ENCODE results near the gene CAMK2G.

DNA sequence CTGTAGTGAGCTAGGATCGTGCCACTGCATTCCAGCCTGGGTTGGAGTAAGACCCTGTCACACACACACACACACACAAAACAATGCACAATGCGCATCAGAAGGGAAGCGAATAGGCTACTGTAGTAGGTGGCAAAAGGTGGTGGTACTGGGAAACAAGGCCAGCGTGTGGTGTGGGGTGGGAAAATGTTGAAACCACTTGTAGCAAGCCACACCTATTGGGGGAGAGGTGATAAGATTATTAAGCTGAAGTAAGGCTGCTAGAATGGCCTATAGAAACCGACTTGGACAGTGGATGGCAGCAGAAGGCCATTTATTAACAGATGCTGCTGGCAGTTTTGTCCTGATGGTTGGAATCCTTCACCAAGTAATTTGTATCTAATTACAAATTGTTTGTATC is 99.7 kb downstream of the CAMK2G start:
- TF ChIP-seq EZH2 (IDR thresholded peaks at IDR 0.05; ENCODE audit: insufficient read depth, poor library complexity, severe bottlenecking) (no peak), EZH2phosphoT487 (IDR thresholded peaks at IDR 0.05; ENCODE audit: insufficient read depth, low read depth) (no peak)
